ENCODE measurements around the gene RND3. TPM values are rescaled to one million over a fixed set of nuclear protein-coding genes. Genes with fewer than 3 reads are reported as not detected.
A peak's percentile ranks its signal among the peaks of the same experiment; 100 is the strongest.

The RND3 gene
- total RNA-seq, 1 donor from 2014 or later: 32.6 TPM

- Histone ChIP-seq H3K27me3 (no peaks in the 10 kb centered on the region), H3K36me3 (no peaks in the 10 kb centered on the region), H3K4me1 (no peaks in the 10 kb centered on the region), H3K9me3 (no peaks in the 10 kb centered on the region), H3K27ac (no peak overlapping the region), H3K4me3 (no peak overlapping the region)
- TF ChIP-seq CTCF (IDR thresholded peaks at IDR 0.05): no peak
- intact Hi-C loops (cut with DNase I): no loop called here
- DNase-seq (no peak), ATAC-seq (no peak)
These were observed 60.7 kb downstream of the RND3 start for GRCh38 chr2:150426724-150427123.

GRCh38 chr2:150426315-150426714 is 61.2 kb downstream of the RND3 start:
- intact Hi-C loops (cut with DNase I): no loop called here
- Histone ChIP-seq H3K9me3 (no peaks in the 10 kb centered on the region), H3K36me3 (no peaks in the 10 kb centered on the region), H3K27me3 (no peaks in the 10 kb centered on the region), H3K4me3 (no peak overlapping the region), H3K4me1 (no peaks in the 10 kb centered on the region), H3K27ac (no peak overlapping the region)
- no peak for DNase-seq
- no peak for TF ChIP-seq CTCF (IDR thresholded peaks at IDR 0.05)
- ATAC-seq: no peak

GRCh38 chr2:150425121-150425955 is 62.1 kb downstream of the RND3 start:
- ATAC-seq (peak; percentile 72), DNase-seq (no peak)
- intact Hi-C loops (cut with DNase I): no loop called here
- Histone ChIP-seq H3K4me1 (no peaks in the 10 kb centered on the region), H3K36me3 (no peaks in the 10 kb centered on the region), H3K4me3 (no peak overlapping the region), H3K9me3 (no peaks in the 10 kb centered on the region), H3K27me3 (no peaks in the 10 kb centered on the region), H3K27ac (no peak overlapping the region)
- peak; percentile 20 for TF ChIP-seq CTCF (IDR thresholded peaks at IDR 0.05)

- intact Hi-C loops (cut with DNase I): no loop called here
- H3K4me3 ChIP-seq: no peak overlapping the region
- DNase-seq: no peak
These were observed 63.1 kb downstream of the RND3 start for GRCh38 chr2:150424406-150424805.

GRCh38 chr2:150421126-150421651 is 66.3 kb downstream of the RND3 start:
- TF ChIP-seq CTCF (IDR thresholded peaks at IDR 0.05): no peak
- Histone ChIP-seq H3K9me3 (no peaks in the 10 kb centered on the region), H3K4me3 (no peak overlapping the region), H3K36me3 (no peaks in the 10 kb centered on the region), H3K27ac (no peak overlapping the region), H3K27me3 (no peaks in the 10 kb centered on the region), H3K4me1 (no peaks in the 10 kb centered on the region)
- ATAC-seq (no peak), DNase-seq (no peak)
- intact Hi-C loops (cut with DNase I): no loop called here

More at GRCh38 chr2:150424406-150424805, 63.1 kb downstream of the RND3 start:
- H3K4me1 ChIP-seq: no peaks in the 10 kb centered on the region
- no peaks in the 10 kb centered on the region for H3K27me3 ChIP-seq
- no peak overlapping the region for H3K27ac ChIP-seq
- ATAC-seq: no peak
- no peaks in the 10 kb centered on the region for H3K9me3 ChIP-seq
- H3K36me3 ChIP-seq: no peaks in the 10 kb centered on the region
- no peak for TF ChIP-seq CTCF (IDR thresholded peaks at IDR 0.05)
